GM21529 (cell line): ENCODE measurements around the gene RLN3.

Experiments used
- ATAC-seq: cut with Tn5 transposase; IDR thresholded peaks from one replicate; pipeline ENCODE4 v1.9.1; 2021; ENCODE audit not compliant: unreplicated experiment

The RLN3 gene

DNA sequence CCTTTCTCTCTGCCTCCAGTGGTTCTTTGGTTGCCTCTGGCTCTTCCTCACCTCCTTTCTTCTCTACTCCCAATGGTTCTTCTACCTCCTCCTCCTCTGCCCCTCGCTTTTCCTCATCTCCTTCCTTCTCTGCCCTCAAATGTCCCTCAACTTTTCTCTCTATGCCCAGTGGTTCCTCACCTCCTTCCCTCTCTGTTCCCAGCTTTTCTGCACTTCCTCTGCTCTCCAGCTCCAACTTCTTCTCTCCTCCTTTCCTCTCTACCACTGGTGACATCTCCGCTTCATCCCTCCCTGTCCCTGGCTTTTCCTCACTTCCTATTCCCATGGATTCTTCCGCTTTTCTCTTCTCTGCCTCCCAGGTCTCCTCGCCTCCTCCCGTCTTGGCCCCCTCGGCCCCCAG lies 26.2 kb downstream of the RLN3 start:
- ATAC-seq: no peak

GRCh38 chr19:14054721-14055120 lies 26.8 kb downstream of the RLN3 start:
- no peak for ATAC-seq

DNA sequence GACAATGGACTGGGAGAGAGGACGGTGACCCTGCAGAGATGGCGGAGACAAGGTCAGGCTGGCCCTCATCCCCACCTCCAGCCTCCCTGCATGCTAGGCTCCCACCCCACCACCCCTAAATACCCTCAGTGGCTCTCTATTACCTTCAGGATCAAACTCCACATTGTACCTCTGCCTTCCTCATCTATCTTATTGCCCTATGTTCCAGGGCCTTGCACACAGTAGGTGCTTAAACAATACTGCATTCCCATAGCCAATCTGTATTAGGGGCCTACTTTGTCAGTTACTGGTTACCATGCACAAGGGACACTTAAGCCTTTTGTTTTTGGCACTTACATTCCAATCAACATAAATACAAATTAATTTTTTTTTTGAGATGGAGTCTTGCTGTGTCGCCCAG lies 27.4 kb downstream of the RLN3 start:
- no peak for ATAC-seq

DNA sequence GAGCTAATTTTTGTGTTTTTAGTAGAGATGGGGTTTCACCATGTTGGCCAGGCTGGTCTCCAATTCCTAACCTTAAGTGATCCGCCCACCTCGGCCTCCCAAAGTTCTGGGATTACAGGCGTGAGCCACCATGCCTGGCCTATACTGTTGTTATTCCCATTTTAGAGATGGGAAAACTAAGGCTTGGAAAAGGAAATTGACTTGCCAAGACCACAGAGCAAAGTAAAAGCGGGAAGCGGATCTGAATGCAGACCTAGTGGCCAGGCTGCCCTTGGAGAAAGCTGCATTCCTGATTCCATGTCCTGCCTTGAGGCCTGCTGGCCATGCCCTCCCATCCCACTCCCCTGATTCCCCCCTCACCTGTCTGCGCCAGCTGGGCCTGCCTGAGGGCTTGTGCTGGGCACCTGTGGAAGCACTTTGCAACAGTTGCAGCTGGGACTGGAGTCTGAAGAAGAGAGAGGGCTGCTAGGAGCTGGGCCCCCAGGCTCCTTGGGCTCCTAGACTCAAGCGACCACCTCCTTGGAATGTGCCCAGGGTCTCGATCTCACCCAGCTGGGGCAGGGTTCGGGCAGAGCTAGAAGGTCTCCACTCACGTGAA lies 28.2 kb downstream of the RLN3 start:
- no peak for ATAC-seq

DNA sequence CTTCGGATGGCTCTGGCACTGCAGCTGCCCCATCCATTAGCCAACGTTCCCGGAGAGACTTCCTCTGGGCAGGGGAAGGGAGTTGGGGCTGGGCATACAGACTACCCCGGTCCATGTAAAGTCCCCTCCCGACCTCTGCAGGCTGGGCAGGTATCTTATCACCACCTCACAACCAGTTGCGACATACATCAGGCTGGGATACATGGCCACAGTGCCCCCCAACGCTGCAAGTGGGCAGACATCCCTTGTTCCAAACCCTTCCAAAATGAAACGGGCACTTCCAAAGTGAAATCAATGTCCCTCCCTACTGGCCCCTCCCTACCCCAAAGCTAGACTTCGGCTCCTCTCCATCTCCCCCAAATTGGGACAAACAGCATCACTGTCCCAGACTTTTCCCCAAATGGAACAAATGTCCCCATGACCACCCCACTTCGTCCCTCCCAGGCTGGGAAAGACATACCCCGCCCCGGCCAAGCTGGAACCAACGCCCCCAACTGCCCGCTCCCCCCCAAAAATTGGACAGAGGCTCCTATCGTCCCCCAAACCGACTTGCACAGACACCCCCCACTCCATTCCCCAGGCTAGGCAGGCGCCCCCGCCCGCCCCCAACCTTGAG lies 28.9 kb downstream of the RLN3 start:
- no peak for ATAC-seq

DNA sequence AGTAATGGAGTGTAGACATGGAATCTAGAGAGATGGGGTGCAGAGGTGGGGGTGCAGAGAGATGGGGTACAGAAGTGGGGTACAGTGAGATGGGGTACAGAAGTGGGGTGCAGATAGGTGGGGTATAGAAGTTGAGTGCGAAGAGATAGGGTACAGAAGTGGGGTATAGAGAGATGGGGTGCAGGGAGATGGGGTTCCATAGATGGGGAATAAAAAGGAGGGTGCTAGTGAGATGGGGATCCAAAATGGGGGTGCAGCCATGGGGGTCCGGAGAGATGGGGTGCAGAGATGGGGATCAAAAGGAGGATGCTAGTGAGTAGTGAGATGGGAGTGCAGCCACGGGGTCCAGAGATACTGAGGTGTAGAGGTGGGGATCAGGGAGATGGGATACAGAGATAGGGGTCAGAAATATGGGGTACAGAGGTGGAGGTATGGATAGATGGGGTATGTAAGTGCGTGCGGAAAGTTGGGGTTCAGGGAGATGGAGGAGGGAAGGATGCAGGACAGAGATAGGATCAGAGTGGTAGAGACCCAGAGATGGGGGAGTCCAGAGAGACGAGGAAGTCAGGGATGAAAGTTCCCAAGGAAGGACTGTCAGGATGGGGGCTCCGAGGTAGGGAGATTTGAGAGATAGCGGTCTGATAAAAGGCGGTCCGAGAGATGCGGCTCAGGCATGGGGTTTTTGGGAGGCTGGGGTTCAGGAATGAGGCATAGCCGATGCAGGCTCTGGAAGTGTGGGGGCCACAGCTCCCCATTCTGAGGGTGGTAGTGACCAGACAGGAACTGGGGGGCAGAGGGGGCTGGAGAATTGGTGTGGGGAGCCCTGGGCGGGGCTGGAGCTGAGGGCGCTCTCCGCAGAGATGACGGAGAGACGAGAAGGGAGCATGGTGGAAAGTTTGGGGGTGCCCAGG lies 30.5 kb downstream of the RLN3 start:
- ATAC-seq: no peak

DNA sequence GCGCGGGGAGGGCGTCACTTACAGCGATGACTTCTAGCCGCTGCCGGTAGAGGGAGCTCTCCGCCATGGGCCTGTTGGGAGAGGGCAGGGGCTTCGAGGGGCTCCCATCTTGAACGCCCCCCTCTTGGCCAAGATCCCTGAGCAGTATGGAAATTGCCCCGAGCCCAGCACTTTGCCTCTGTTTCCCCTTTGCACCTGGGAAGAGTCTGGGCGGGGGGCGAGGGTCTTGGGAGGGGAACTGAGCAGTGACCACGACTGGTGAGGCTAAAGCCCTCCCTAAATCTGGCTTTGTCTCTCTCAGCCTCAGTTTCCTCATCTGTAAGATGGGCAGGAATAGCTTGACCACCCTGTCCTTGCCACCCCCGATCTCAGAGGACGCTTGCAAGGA lies 31.1 kb downstream of the RLN3 start:
- no peak for ATAC-seq

DNA sequence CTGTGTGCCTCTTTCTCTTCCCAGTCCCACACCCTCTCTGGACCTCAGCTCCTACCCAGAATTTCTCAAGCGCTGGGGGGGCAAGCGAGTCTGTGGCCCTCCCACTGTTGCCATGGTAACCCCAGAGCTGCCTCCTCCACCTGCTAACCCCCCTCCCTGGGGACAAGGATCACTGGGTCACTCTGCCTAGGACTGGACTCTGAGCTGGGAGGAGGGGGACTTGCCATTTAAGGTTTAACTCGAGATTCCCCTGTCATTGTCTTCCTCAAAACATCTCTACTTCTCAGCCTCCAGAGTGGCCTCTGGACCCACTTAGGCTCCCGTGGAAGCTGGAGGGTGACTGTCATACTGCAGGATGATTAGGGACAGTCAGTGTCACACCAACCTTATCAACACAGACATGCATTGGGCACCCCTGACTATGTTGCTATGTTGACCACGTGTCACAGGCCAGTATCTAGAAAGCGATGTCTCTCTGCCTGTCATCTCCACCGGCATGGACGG lies 31.8 kb downstream of the RLN3 start:
- ATAC-seq: no peak

DNA sequence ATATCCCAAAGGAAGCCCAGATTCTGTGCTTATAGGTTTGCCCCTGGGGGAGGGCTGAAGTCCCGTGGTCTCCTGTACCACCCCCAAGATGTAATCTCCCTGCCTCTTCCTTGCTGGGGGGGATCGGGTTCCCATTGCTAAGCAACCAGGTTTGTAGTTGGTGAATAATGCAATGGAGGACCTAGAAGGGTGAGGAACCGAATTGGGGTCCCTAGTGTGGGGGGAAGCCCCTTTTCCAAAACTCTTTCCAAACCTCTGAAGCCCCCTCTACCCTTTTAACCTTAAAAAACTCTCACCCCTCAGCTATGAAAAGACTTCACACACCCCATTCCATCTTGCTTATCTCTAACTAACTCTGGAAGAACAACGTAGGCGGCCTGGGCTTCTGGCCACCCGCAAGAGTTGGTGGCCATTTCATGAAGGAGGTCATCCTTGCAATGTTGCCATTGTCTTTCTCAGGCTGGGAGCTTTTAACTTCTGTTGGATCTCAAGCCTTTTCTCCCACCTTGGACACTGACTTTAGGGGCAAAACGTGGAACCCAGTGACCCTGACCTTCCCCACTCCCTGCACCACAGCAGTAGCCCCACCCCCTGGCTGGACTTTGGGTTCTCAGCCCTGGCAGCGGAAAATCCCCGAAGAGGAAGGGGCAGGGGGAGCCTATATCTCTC lies 33.3 kb downstream of the RLN3 start:
- ATAC-seq: no peak

DNA sequence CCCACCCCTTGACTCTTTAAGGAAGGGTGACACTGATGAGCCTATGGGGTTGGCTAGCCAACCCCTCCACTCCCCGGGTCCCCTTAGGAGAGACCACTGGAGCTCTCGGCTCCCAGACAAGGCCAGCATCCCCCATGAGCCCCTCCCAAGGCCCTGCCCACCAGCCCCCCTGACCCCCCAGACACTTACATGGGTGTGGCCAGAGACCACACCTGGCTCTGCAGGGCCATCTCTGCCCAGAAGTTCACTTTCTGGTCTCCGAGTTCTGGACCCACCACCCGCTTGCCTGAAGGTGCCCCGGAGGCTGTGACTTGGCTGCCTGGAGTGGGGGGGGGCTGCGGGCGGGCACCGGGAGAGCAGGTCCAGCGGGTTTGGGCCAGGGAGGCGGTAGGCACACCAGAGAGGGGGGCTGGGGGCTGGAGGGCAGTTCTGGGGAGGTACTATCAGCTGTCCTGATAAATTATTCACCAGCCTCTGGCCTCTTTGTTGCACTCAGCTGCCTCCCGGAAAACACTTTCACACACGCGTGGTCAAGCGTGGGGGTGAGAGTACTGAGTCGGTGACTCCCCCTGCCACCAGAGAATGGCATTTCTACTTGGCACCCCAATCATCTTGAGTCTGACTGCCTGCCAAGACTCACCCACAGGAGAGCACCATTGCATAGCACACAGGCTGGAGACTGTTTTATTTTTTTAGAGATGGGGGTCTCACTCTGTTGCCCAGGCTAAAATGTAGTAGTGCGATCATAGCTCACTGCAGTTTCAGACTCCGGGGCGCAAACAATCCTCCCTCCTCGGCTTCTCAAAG lies 34.0 kb downstream of the RLN3 start, which contains the start of gene PALM3:
Gene PALM3, minus strand, starts transcription at position 326 of the 807 bp plus-strand sequence. Its CDS starts 96 bp downstream, at position 230.
- ATAC-seq: no peak

- no peak for ATAC-seq
These were observed 34.6 kb downstream of the RLN3 start for GRCh38 chr19:14062558-14062855.

DNA sequence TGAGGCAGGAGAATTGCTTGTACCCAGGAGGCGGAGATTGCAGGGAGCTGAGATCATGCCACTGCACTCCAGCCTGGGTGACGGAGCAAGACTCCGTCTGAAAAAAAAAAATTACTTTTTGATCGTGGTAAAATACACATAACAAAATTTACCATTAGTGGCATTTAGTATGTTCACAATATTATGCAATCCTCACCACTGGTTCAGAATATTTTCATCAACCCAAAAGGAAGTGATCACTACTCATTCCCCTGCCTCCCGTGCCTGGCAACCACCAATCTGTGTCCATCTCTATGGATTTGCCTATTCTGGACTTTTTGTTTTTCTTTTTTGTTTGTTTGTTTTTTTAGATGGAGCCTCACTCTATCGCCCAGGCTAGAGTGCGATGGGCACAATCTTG lies 35.2 kb downstream of the RLN3 start:
- ATAC-seq: no peak

DNA sequence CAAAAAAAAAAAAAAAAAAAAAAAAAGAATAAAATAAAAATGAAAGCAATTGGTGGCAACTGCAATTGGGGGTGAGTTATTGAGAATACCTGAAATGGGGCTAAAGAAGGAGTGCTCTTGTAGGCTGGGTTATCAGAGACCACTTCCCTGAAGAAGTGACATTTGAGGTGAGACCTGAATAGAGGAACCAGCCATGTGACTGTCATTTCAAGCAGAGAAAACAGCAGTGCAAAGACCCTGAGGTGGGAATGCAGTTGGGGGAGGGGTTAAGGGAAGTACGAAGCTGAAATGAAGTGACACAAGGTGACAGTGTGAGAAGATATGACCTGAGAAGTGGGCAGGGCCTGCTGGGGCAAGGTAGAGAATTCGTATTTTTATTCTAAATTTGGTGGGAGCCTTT lies 38.2 kb downstream of the RLN3 start:
- no peak for ATAC-seq

DNA sequence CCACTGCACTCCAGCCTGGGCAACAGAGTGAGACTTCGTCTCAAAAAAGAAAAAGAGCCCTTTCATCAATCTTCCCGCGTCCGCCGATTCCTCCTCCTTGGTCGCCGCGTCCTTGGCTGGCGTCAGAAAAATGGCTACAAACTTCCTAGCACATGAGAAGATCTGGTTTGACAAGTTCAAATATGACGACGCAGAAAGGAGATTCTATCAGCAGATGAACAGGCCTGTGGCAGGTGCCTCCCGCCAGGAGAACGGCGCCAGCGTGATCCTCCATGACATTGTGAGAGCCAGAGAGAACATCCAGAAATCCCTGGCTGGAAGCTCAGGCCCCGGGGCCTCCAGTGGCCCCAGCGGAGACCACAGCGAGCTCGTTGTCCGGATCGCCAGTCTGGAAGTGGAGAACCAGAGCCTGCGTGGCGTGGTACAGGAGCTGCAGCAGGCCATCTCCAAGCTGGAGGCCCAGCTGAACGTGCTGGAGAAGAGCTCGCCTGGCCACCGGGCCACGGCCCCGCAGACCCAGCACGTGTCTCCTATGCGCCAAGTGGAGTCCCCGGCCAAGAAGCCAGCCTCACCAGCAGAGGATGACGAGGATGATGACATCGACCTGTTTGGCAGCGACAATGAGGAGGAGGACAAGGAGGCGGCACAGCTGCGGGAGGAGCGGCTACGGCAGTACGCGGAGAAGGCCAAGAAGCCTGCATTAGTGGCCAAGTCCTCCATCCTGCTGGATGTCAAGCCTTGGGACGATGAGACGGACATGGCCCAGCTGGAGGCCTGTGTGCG lies 42.5 kb downstream of the RLN3 start:
- no peak for ATAC-seq

- peak; percentile 15 for ATAC-seq
These were observed 44.8 kb downstream of the RLN3 start, which contains the start of gene MISP3 for GRCh38 chr19:14072535-14073260. Gene MISP3, plus strand, starts transcription at chr19:14072786. Its CDS starts 524 bp downstream, at chr19:14073310.

DNA sequence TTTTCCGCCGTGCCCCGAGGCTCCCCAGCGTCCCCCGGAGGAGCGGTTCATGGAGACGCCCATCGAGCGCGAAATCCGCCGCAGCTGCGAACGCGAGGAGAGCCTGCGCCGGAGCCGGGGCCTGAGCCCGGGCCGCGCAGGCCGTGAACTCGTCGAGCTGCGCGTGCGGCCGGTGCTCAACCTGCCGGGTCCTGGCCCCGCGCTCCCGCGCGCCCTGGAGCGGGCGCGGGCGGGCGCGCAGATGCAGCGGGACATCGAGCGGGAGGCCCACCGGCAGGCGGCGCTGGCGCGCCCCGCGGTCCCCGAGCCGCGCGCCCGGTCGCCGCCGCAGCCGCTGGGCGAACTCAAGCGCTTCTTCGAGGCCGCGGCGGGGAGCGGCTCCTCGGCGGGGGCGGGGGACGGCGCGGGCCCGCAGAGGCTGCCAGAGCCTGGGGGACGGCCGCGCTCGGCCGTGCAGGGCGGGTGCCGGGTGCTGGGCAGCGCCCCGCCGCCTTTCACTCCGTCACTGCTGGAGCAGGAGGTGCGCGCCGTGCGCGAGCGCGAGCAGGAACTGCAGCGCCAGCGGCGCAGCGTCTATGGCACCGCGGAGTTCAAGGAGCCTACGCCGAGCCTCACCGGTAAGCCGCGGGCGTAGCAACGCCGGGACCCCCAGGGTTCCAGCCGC lies 45.4 kb downstream of the RLN3 start:
- peak; percentile 37 for ATAC-seq

DNA sequence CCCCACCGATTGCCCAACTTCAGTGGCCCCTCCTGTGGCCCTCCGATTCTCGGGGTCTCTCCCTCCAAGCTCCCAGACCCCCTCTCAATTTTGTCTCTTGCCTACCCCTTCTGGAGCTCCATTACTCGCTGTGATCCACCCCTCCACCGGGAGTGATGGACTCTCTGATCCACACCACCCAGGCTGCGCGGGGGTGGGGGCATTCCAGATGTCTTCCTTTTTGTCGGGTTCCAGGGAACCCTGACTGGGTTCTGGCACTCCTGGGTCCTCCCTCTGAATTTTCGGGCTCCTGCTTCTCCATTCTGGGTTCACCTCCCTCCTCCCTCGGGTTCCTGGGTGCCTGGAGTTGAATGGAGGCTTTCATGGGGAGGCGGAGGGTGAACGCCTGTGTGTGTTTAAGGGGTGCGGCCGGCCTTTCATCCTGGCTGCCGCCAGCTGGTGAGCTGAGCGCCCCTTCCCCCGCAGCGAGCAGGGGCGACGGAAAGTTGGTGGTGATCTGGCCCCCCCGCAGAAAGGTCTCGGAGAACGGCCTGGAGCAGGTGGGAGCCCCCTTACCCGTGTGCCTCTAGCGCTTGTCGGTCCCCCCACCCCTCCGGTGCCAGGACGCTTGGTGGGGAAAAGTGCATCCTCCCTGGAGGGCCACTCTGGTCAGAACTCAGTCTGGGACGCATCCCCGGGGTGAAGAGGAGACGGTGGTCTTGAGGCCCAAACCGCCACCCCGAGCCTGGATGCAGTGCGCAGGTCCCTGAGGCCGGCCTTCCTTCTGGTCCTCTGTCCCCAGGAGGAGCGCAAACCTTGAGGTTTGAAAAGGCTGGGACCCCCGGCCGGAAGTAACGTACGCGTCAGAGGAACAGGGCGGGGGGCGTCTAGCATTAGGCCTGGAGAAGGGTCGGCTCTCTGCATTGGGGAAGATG lies 46.2 kb downstream of the RLN3 start:
- ATAC-seq: peak; percentile 5

GRCh38 chr19:14078411-14078810 lies 50.5 kb downstream of the RLN3 start:
- ATAC-seq: no peak
